ENCODE measurements around the gene MAN1C1.

DNA sequence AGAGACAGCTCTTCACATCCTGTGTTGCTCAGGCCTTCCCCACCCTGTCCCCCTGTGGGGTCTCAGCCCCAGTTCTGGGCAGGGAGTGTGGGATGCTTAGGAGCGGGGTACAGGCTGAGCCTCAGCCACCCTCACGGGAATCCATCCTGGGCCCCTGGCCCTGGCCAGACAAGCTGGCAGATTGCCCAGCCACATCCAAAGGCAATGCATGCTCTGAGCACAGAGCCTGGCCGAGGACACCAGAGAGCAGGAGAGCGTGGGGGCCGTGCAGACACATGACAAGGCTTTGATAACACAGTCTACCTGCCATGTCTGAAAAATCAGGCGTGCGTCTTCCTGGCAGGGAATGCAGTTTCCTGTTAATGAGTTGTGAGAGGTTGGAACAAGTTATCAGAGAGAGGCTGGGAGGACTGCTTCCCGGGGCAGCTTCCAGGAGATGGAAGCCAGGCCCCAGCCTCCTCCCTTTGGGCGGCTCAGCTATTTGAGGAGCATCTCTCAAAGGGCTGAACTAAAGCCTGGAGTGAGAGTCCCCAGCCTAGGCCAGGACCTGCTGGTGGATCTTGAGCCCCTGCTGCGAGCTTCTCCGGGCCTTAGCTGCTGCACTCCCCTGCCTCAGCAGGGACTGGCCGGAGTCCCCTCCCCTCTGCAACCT lies 111.2 kb downstream of the MAN1C1 start:
- TF ChIP-seq, protein P1, sequence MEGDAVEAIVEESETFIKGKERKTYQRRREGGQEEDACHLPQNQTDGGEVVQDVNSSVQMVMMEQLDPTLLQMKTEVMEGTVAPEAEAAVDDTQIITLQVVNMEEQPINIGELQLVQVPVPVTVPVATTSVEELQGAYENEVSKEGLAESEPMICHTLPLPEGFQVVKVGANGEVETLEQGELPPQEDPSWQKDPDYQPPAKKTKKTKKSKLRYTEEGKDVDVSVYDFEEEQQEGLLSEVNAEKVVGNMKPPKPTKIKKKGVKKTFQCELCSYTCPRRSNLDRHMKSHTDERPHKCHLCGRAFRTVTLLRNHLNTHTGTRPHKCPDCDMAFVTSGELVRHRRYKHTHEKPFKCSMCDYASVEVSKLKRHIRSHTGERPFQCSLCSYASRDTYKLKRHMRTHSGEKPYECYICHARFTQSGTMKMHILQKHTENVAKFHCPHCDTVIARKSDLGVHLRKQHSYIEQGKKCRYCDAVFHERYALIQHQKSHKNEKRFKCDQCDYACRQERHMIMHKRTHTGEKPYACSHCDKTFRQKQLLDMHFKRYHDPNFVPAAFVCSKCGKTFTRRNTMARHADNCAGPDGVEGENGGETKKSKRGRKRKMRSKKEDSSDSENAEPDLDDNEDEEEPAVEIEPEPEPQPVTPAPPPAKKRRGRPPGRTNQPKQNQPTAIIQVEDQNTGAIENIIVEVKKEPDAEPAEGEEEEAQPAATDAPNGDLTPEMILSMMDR (IDR thresholded peaks at IDR 0.05), result no peak
- TF ChIP-seq POLR2A (IDR thresholded peaks at IDR 0.05), result no peak

All from body of pancreas (tissue), 4 donors.